Stimulated activated CD4-positive, alpha-beta T cell treated with anti-CD3 and anti-CD28 coated beads, Interleukin-2, amount 100 ng/mL, for 24 hours (primary cell): ENCODE data around the gene RTN4RL1.
A peak's percentile ranks its signal among the peaks of the same experiment; 100 is the strongest.
"Not testable (repeated sequence)": the region's sequence is repeated elsewhere in the genome, so short reads cannot be mapped to it uniquely, and the experiment has no call there.

Experiments
- DNase-seq, 2 donors: peaks; one replicate each; pipeline ENCODE4 v3.0.0-alpha.2; 2020

RTN4RL1 gene

DNA sequence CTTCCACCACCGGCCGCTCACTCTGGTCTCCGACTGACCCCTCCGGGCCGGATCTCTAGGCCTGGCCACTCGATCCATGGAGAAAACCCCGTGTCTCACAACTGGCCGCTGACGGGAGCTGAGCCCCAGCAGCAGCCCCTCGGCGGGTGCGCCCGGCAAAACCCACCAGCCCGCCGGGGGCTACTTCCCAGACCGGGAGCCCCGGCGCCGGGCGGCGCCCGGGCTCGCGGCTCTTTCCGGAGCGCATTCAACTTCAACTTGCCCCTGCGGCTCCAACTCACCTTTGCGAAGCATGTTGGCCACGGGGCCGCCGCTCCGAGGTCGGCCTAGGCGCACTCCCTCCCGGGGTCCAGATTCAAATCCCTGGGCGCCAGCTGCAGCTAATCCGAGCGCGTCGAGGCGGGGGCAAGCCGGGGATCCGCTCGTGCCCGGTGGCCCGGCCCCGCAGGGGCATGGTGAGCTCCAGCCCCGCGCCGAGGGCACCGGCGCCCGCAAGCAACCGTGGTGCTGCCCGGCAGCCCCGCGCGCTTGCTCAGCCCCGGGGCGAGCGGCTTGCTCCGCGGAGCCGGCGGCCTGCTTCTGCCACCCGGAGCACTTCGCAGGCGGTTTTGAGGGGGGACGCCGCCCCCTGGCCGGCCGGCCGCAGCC lies 438 bp downstream of the RTN4RL1 start:
- no peak for DNase-seq

DNA sequence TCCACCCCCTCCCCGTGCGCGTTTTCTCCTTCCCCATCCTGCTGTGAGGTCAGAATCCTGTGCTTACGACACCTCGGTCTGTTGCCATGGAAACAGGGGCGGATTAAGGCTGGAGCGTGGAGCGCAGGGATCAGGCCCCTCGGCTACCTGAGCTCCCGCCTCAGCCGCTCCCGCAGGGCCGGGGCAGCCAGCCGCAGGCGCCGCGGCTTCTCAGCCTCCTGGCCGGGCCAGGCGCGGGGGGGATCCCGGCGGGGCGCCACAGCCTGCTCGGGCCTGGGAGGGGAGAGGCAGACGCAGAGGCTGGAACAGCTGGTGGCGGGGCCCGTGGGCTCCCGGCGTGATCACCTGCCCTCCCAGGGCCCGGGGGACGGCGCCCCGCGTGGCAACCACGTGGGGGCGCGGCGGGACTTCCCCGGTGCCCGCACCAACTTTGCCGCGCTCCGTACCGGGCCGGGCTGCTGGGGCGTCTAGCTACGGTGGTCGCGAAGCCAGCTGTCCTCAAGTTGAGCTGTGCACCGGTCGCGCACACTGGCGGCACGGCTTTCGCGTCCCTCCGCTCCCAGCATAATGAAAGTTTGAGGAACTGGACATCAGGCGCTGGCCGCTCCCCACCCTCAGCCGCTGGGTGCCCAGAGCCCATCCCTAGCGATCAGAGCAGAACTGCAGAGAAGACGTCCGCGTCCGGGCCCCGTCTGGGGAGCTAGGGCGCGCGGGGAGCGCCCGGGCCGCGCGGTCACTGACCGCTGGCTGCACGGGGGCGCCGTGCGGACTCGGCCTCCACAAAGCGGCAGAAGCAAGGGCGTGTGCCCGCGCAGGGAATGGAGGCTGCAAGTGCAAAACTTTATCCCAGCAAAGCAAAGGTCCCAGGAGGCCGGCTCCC lies 1.2 kb downstream of the RTN4RL1 start:
- DNase-seq, result peak in 1 of 2 donors; percentile 46

DNA sequence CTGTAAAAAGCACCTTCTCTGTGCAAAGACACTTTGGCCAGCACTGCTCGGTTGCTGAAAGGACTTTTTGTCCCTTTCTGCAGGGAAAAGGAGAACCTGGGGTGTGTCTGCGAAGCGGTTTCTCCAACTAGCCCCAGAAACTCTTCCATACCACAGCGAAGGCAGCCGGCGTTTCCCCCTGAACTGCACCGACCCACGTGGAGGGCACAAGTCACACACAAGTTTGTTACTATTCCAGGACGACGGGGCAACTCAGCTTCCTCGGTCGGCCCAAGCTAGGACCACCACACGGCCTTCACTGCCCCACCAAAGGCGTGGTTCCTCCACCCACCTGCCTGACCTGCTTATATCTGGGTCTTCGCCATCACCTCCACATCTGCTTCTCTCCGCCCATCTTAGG lies 1.9 kb downstream of the RTN4RL1 start:
- DNase-seq, result no peak

DNA sequence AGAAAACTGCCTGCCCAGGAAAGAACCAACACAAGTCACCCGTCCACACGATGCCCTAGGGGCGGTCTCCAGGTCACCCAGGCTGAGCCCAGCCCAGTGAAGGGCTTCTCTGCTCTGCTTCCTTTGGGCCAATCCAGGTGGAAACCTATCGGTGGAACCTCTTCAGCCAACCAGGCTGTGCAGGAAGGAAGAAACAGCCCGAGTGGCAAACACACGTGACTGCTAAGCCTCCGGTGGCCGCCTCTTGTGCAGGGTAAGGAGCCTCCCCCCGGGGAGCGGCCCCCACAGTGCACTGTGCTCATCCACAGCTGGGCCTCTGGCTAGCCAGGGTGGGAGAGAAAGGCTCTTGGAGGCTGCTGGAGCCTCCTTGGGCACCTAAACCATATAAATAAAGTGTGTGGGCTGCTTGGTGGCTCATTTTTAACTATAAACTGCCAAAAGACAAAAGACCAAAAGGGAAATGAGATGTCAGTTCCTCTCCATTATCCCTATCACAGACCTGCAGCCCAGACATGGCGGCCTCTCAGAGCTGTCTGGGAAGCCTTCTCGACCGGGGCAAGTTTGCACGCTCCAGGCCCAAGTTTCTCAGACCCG lies 2.4 kb downstream of the RTN4RL1 start:
- no peak for DNase-seq

DNA sequence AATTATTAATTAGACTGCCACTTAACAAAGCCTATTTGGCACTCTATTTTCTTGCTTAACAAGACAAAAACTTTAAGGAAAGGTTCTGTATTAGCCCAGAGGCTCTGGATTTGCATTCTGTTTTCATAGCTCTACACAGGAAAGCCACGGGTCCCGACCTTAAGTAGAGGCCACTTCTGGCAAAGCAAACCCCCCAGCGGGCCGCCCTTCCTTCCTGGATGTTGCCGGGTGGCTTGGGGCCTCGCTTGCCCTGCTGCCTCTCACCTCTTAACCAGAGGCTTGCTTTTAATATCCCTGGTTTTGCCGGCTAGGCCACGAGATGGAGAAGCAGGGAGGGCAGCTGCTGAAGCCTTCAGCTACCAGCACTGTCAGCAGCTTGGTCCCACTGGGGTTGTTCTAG lies 4.4 kb downstream of the RTN4RL1 start:
- DNase-seq, result no peak

DNA sequence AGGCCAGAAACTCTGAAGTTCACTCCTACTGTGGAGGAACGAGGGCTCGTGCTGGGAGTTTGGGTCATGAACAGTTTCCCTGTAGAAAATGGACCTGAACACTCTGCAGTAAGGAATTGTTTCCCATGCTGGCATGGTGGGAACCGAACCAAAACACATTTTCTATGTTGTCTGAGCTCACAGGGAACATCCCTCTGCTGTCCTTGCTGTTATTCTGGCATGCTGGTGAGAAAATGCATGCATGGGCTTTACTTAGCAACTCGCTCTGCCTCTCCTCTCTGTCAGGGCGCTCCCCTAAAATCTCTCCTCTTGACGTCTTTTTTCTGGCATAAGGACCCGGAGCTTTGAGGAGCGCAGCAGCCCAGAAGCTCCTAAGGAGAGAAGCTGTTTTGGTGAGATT lies 5.4 kb downstream of the RTN4RL1 start:
- no peak for DNase-seq

DNA sequence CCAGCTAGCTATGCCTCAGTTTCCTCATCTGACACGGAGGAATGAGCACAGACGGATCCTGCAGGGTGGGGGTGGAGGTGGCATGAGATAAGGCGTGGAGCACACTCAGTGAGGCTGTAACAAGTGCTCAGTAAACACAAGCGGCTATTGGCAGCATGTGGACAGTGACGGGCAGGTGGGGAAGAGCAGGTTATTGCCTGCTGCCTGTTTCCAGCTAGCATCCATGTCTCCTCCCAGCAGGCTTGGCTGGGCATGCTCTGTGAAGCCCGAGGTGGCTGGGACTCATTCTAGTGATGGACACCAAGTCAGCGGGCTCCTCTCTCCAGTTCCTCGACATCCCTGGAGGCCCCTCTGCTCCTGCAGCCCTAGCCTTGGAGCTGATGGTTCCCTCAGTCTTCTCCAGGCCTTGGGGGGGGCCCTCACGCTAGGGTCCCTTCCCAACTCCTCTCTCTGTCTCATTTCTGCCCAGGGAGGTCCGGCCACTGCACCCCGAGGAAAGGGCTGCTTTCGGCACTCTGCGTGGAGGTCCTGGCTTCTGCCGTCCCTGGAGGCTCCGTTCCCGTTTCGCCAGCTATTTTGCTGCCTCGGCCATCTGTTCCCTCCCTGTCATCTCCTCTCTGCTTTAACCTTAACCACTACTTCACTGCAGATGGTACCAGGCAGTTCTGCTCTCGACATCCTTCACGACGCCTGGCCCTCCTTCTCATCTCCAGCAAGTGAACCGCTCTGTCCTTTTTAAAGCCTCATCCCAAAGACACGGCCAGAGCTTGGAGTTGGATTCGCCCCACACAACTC lies 6.2 kb downstream of the RTN4RL1 start:
- DNase-seq, result no peak

DNA sequence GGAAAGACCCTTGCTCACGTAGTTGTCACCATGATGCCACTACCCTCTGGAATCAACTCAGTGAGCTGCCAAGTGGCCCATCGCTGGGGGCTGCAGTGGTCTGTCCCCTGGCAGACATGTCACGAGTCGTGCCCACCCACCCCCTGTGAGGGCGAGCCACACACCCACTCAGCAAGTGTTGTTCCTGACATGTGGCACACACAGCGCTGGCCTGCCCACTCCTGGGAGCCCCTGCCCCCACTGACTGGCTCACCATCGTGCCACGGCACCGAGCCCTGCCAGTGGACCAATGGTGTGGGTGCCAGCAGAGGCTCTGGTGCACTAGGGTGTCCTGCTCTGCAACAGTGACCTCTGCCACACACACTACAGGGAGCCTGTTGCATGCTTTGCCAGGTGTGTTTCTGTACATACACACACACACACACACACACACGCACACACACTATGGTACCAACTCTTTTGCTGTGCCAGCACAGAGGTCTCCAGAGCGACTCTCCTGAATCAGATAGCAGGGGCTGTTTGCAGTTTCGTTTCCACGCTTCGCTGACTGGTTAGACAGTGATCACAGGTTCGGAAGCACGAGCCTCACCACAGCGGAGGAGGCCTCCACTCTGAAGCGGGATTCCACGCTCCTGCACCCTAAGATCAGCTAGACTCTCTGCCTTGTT lies 7.7 kb downstream of the RTN4RL1 start:
- no peak for DNase-seq

DNA sequence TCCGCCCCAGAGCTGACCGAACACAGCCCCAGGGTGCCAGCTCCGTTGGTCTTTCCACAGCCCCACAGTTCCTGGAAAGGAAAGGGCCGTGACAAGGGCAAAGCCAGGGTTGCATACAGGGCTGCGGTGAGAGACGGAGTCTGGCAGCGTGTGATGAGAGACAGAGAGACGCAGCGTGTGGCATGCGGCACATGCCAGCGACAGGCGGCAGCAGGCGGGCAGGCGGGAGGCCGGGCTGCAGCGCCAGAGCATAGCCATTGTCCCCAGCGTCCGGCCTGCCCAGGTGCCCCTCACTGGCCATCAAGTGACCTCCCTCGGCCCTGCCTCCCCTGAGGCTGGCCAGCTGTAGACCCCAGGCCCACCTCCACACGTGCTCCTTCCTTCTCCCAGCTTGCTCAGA lies 8.6 kb downstream of the RTN4RL1 start:
- DNase-seq, result no peak

DNA sequence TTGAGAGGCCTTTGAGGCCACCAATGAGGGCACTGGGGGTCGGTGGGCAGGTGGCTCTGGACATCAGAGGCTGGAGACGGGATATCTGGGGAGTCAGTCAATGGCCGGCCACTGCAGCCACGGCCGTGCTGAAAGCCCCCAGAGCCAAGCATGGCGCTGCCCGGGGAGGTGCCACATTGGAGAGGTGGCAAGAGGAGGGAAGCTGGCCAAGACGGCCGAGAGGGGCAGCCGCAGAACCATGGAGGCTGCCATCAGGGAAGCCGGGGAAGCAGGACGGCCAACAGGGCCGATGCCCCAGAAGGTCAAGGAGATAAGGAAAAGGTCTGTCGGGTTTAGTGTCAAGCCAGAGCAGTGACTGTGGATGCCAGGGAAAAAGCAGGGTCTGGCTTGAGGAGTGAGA lies 9.8 kb downstream of the RTN4RL1 start:
- DNase-seq, result no peak

DNA sequence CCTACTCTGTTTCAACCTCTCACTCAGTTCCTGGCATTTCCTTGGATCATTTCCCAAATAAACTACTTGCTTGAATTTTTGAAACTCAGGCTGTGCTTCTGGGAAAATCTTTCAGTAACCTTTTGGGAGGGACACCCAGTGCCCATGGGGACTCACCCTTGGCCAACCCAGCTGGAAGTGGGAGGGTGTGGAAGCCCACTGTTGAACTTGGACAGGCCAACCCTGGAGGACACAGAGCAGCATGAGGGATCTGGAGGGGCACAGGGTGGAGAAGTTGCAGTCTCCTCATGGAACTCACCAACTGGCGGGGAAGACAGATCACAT lies 11.2 kb downstream of the RTN4RL1 start:
- no peak for DNase-seq

DNA sequence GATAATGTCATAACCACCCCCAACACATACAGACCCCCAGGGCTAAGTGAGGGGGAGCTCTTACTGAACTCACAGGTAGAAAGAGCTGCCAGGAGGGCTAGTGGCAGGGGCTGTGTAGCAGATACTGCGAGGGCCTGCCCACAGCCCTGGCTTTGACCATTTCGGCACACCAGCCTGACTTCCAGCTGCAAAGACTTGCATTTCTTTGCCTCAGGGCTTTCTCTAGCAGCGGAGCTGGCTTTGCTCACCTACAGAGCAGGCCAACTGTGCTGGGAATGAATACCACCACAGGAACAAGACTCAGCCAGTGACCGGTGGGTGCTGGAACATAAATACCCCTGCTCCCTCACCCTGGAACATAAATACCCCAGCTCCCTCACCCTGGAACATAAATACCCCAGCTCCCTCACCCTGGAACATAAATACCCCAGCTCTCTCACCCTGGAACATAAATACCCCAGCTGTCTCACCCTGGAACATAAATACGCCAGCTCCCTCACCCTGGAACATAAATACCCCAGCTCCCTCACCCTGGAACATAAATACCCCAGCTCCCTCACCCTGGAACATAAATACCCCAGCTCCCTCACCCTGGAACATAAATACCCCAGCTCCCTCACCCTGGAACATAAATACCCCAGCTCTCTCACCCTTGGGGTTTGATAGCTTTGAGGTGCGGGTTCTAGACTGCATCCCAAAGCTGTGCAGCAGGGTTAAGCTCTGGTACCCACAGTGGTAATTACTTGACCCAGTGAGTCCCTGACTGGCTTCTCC lies 11.7 kb downstream of the RTN4RL1 start:
- DNase-seq, result not testable (repeated sequence)

DNA sequence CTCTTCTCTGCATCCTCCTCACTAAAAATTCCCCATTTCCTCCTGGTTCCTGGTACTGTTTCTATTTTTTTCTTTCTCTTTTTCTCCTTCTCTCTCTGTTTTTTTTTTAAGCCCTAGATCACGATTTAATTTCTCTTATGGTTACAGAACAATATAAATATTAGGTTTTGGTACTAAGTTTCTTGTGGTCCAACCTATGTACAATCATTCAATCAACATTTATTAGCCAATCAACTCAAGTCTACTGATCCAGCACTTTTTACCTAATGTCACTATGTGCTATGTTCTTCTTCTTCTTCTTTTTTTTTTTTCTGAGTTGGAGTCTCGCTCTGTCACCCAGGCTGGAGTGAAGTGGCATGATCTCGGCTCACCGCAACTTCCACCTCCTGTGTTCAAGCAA lies 12.6 kb downstream of the RTN4RL1 start:
- no peak for DNase-seq

DNA sequence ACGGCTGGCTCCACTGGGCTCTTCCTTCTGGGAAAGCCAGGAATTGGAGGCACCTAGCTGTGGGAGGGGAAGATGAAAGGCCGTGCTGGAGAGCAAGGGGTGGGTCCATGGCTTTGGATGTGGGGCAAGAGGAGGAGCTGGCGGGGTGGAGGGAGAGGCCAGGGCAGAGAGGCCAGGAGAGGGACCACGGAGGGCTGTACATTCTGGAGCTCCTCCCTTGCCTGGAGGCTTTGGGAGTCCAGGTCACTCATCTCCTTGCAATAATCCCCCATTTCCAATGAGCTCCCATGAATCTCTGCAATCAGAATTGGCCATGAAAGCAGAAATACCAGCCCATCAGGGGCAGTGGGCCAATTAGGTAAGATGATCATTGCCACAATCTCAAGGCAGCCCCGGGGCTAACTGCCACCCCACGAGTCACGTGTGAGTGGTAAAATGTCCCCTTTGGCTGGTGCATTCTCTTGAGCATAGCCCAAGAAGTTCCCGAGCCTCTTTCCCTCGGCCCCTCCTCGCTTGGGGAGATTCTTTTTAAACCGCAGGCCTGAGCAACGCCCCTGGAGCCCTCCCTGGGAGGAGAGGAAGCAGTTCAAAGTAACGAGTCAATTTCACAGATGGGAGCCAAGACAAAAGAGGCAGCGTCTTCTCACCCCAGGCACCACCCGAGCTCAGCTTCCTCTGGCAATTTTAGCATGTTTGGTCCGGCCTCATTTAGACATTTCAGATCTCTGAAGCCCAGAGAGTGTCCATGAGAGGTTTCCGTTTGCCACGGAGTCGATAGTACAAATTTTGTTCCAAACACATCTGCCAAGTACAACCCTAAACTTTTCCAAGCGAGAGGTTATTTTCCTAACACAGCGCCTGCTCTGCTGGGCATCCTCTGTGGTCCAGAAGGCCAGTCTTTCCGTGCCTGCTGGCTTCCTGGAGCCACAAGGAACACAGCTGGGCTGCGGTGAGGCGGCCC lies 13.4 kb downstream of the RTN4RL1 start:
- no peak for DNase-seq

DNA sequence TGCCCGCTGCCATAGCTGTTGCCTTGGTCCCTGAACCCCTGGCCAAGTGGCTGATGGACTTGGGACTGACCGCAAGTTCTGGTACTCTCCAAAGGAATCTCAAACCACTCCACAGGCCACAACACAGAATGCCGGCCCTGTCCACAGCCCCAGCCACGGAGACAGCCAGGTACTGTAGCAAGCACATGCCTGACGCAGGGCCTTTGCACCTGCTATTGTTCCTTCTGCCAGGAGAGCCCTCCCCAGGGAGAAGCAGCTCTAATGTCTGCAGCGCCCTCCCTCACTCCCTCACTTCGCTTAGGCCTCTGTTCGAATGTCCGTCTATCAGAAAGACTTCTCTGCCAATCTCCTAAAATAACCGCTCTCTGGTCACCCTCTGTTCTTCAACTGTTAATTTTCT lies 15.4 kb downstream of the RTN4RL1 start:
- DNase-seq, result no peak

DNA sequence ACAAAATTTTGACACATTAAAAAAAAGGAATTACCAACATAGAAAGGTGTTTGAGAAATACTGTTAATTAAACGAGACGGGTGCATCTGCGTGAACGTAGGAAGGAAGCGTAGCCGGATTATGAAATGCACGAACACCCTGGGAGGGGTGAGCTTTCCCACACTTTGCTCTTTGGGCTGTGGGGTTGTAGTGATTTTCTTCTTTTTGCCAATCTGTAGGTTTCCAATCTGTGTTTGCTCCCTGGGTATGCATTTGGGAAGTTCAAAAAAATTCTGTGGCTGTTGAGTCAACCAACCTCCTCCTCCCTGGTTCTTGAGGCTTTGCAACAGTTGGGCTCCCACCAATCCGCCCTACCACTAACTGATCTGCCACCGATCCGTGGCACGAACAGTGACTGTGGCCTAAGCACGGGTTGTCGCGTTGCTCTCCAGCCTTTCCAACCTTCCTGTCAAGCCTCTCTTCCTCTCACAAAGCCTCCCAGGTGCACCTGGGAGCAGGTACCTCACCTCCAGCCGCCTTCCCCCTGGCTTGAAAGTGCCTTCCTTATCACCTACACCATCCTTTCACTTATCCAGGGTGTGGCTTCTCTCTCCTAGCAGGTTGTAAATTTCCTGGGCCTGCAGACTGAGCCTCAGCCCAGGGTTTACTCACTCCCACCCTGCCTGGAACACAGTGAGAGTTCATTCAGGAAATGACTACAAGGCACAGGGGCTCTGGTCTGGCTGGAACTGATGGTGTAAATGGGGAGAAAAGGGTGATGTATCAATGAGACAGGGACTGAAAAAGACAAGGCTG lies 16.6 kb downstream of the RTN4RL1 start:
- DNase-seq, result no peak

DNA sequence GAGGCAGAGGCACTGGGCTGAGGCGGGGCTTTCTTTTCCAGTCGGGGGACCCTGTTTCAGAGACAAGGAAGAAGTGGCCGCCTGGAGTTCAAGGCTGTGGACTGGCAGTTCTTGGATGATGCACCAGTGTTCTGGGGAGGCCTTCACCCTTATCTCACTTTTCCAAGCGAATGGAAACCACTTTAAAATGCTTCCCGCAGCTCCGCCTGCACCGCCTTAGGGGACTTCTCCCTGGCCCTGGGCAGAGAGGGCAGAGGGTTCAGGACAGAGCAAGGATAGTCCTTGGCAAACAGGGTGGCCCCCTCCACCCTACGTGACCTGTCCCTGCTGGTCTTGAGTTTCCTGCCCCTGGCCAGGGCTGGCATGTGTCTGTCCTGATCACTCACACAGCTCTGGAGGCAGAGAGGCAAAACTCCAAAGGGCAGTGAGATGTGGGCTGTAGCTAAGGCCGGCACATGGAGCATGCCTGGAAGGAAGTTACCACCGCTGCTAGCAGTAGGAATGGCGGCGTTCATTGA lies 20.6 kb downstream of the RTN4RL1 start:
- DNase-seq, result no peak

DNA sequence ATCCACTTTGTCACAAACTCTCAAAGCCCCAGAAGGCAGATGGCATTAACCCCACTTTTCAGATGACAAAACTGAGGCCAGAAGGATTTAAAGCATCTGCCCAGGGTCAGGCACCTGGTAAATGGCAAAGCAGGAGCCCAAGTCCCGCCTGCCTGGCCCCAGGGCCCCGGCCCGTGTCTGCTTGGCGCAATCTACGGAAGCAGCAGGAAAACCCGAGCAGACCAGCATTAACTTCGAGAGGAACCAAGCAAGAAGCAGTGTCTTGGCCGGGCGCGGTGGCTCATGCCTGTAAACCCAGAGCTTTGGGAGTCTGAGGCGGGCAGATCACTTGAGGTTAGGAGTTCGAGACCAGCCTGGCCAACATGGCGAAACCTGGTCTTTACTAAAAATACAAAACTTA lies 21.6 kb downstream of the RTN4RL1 start:
- no peak for DNase-seq

DNA sequence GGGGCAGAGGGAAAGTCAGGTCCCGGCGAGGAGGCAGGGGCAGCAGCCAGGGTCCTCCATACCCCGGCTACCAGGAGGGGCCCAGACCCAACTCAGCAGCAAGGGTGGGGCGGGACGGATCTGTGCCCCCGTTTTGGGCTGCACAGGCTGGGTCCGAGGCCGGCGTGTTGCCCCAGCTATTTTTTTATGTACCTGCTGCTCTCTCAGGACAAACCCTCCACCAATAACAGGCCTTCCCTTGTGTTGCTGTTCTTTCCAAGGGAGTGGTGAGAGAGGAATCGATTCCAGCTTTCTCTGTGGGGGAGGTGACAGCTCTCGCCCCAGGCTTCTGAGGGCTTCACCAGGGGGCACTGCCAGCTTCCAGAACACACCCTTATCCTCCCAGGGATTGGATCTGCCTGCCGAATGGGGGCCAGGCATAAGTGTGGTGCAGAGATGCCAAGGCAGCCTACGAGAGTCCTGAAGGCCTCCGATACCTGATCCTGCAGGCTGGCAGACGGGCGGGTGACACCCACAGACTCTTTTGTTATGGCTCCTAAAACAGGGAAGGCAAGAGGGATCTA lies 22.3 kb downstream of the RTN4RL1 start:
- DNase-seq, result no peak
